GM19043 (cell line): ENCODE measurements around the gene ZNF564.
A peak's percentile ranks its signal among the peaks of the same experiment; 100 is the strongest.
"Not testable (repeated sequence)": the region's sequence is repeated elsewhere in the genome, so short reads cannot be mapped to it uniquely, and the experiment has no call there.

ENCODE experiments used
- ATAC-seq: cut with Tn5 transposase; IDR thresholded peaks from one replicate; pipeline ENCODE4 v1.9.1; 2021; ENCODE audit warnings: low read depth; ENCODE audit not compliant: unreplicated experiment

ZNF564 gene

DNA sequence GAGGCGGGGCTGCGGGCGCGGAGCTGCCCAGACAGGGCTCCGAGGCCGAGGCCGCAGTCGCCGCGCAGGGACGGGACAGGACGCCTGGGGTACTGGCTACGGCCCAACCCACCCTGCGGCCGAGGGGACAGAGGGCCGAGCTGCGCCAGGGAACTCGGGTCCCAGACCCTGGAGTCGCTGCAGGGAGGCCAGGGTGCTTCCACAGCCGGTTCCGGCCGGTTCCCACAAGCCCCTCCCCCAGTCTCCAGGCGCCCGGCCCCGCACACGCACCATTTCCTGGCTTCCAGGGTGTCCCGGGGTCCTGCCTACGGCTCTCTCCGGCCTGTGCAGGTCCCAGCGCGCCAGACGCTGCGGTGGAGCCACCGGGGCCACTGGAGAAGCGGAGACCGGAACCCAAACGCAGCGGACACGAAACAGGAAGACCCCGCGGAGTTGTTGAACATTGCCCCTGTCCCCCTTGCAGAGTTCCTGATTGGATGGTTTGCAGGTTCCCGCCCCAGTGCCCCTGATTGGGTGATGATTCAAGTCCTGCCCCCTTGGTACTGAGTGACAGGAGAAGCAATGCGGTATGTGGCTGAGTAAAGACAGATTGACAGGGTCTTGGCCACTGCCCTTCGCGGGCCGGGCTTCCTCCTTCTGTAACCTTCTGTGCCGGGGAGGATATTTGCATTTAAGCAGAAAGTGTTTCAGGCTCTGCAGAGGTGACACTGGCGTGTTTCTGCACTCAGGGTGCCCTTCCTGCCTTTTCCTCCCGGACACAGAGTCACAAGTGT lies at the start of gene ZNF564:
TSS of gene ZNF564 (minus strand) at position 423 of the 773 bp plus-strand sequence. CDS start at position 273, 150 bp downstream.
- peak; percentile 90 for ATAC-seq

DNA sequence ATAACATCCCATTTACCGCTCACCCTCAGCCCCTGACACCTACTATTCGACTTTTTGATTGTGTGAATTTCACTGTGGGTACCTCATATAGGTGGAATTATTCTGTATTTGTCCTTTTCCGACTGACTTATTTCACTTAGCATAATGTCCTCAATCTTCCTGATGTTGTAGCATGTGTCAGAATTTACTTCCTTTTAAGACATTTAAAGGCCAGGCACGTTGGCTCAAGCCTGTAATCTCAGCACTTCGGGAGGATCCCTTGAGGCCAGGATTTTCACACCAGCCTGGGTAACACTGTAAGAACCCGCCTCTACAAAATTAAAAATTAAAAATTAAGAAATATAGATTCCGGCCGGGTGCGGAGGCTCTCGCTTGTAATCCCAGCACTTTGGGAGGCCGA lies 46.3 kb upstream of the ZNF564 start:
- ATAC-seq, result no peak

DNA sequence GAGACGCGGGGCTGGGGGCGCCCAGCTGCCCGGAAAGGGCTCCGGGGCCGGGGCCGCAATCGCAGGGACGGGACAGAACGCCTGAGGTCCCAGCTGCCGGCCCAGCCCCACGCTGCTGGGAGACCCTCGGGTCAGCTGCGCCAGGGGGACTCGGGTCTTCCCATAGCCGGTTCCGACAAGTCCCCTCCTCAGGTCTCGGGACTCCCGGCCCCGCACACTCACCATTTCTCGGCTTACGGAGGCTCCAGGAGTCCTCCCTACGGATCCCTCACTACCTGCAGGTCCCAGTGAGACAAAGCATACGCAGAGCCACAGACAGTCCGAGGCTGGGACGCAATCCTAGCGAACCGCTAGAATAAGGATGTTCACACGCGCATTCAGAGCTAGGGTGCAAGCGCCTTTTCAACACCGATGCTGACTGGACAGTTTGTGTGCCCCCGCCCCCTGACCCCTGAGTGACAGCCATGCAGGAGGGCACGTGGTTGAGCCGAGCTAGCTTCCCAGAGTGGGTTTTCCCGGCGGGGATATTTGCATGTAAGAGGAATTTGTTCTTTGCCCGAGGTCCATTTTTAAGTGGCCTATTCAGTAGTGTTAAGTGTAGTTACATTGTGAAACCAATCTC lies 45.8 kb upstream of the ZNF564 start:
- no peak for ATAC-seq

DNA sequence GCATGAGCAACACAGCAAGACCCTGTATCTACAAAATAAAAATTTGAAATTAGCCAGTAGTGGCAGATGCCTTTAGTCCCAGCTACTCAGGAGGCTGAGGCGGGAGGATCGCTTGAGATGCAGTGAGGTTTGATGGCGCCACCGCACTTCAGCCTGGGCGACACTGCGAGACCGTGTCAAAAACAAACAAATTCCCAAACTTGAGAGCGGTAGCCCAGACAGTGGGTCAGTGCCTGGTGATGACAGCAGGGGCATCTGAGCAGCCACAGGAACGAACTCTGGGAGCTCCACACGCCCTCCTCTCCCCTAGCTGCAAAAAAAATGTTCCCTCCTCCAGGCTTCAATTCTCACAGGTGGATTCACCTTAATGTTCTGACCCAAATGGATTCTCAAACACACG lies 45.2 kb upstream of the ZNF564 start:
- no peak for ATAC-seq

DNA sequence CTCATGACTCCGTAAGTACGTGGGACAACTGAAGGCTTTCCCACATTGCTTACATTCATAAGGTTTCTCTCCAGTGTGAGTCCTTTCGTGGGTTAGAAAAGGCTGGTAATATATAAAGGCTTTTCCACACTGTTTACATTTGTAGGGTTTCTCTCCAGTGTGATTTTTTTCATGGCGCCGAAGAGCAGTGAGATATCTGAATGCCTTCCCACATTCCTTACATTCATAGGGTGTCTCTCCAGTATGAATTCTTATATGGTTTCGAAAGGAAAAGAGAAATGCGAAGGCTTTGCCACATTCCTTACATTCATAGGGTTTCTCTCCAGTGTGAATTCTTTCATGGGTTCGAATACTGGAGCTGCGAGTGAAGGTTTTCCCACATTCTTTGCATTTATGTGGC lies 29.8 kb upstream of the ZNF564 start:
- ATAC-seq, result no peak

DNA sequence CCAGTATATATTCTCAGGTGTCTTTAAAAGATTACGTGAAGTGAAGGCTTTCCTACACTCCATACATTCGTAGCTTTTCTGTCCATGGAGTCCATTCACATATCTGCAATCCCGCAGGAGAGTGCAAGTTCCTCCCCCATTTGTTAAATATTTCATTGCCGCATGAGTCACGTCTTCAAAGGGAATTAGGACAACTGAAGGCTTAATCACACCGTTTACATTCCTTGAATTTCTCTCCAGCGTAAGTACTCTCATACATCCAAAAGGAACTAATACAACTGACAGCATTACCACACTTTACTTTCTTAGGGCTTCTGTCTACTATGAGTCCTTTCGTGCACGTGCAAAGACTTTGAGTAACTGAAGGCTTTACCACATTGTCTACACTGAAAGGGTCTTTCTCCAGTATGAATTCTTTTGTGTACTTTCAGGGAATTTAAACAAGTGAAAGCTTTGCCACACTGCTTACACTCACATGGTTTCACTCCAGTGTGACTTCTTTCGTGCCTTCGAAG lies 29.0 kb upstream of the ZNF564 start:
- ATAC-seq, result no peak

DNA sequence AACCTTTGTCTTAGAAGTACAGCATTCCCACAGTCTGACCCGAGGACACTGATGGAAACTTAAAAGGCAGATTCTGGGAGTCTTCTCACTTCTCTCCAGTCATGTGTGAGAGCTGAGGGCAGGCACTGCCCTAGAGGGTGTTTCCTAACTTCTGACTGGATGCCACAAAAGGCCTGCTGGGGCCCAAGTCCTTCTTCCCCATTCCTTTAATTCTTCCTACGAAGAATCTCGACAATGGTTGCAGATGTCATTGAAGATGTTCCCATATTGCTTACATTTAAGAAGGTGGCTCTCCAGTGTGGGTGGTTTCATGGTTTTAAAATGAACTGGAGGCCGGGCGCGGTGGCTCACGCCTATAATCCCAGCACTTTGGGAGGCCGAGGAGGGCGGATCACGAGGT lies 27.4 kb upstream of the ZNF564 start:
- no peak for ATAC-seq

DNA sequence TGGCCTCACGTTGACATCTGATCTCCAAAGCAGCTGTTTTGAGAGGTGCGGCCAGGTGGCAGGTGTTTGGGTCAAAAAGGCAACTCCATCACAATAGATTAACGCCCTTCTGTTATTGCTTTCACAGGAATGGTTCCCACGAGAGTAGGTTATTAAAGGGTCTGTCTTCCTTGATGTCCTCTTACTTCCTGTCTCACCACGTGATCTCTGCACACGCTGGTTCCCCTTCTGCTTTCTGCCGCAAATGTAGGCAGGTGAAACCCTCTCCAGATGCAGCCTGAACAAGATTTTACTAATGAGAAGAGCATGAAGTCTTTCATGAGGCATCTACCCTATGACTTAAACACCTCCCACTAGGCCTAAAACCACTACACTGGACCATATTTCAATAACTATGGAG lies 22.8 kb upstream of the ZNF564 start:
- no peak for ATAC-seq

DNA sequence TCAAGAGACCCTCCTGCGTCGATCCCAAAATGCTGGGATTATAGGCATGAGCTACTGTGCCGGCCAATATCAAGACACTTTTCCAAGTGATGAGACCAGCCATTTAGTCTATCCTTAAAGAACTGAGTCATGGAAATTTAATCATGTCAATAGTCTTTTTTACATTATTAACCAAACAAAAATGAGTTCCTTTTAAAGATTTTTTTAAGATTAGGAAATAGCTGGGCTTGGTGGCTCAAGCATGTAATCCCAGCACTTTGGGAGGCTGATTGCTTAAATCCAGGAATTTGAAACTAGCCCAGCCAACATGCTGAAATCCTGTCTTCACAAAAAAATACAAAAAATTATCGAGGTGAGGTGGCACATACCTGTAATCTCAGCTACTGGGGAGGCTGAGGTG lies 16.7 kb upstream of the ZNF564 start:
- no peak for ATAC-seq

DNA sequence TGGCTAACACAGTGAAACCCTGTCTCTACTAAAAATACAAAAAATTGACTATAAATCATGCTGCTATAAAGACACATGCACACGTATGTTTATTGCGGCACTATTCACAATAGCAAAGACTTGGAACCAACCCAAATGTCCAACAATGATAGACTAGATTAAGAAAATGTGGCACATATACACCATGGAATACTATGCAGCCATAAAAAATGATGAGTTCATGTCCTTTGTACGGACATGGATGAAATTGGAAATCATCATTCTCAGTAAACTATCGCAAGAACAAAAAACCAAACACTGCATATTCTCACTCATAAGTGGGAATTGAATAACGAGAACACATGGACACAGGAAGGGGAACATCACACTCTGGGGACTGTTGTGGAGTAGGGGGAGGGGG lies 15.1 kb upstream of the ZNF564 start:
- not testable (repeated sequence) for ATAC-seq

DNA sequence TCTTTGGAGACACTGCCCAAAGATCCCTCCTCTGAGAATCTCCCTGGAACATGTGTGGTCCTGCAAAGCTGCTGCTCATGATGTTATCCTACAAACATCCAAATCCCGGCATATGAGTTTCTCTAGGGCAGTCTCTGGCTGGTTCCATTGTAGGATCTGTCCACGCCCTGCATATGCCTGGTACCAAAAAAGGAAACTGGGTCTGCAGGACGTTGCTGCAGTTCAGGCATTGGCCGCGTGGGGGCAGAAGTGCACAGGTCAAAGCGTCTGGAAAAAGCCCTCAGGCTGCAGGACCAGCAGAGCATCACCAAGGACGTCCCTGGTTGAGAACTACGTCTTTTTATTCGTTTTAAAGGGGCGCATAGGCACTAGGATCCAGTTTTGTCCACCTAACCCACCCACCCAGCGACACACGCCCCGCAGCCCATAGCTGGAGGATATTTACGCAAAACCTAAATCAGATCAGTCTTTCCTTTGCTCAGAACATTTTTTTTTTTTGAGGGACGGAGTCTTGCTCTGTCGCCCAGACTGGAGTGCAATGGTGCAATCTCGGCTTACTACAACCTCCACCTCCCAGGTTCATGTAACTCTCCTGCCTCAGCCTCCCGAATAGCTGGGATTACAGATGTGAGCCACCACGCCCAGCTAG lies 12.9 kb upstream of the ZNF564 start:
- no peak for ATAC-seq

DNA sequence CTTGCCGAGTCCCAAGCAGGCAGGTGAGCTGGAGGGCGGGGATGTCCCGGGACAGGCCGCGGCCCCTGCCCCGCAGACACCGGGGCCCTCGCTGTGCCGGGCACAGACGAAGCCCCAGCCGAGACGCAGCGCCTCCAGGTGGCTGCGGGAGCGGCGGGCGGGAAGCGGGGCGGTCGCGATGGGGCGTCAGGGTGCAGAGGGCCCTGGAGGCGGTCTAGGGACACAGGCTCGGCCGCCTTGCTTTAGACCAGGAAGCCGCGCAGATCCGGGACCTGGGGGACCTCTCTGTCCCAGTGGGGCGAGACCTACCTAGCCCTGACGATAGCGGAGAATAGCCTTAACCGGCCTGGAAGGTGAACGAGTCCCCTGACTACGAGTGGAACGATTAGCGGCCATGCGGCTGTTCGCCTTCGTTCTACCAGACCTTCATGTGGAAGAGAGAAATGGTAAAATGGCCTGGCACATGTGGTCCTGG lies 4.2 kb upstream of the ZNF564 start:
- no peak for ATAC-seq

DNA sequence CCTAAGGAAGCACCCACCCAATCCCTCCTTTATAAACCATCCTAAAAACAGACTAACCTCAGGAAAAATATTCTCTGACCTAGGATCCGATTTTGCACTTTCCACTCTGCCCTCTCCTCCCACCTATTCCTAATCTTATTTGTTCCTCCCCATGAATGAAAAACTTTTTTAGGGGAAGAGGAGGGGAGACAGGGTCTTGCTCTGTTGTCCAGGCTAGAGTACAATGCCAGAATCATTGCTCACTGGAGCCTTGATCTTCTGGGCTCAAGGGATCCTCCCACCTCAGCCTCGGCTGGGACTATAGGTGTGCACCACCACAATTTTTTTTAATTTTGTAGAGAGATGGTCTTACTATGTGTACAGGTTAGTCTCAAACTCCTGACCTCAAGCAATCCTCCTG lies 4.4 kb downstream of the ZNF564 start:
- ATAC-seq, result no peak

DNA sequence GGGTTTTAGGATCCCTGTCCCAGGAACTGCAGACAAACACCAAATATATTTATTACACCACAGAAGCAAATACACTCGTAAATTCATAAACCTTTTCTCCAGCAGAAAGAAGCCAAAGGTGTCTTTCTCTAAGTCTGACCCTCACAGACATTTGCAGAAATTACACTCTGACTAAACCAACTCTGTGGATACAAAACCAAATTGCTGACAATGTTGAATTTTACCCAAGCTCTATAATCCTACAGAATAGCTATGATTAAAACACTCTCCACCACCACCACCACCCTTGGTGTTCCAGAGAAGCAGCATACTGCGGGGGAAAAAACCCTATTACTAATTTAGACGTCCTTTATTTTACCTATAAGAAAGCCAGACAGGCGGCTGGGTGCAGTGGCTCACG lies 5.2 kb downstream of the ZNF564 start:
- ATAC-seq, result no peak

DNA sequence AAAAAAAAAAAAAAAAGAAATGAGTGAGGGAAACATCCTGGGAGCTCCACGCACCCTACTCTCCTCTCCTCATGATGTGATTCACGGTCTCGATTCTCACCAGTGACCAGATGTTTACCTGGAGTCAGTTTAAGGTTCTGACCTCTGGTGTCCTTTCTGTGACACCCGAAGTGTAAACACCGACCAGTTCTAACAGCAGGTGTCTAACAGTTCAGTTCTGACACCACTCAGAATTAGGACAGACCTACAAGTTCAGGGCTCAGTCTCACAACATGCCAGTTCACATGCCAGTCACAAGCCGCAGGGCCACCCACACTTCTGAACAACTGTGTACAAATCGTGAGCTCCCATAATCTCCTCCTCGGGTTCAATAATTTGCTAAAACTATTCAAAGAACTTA lies 6.0 kb downstream of the ZNF564 start:
- no peak for ATAC-seq

DNA sequence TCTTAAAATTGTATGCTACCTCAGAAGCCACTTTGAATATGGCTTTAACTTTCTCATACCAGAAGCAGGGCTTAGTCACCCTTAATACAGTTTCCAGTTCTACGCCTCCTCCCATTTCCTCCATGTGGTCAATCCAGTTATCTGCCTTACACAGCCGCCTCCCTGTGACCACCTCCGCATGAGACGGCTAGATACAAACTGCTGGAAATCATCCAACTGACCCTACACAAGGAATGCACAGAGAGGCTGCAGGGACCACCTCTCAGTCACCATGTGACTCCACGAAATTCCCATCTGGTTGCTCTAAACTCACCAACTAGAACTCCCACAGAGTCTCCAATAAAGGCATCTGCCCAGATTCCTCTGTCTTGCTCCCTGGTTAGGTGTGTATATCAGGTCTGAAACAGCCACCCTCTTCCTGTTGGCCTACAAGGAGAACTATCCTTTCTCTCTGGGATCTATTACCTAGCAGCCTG lies 6.8 kb downstream of the ZNF564 start:
- ATAC-seq, result no peak

DNA sequence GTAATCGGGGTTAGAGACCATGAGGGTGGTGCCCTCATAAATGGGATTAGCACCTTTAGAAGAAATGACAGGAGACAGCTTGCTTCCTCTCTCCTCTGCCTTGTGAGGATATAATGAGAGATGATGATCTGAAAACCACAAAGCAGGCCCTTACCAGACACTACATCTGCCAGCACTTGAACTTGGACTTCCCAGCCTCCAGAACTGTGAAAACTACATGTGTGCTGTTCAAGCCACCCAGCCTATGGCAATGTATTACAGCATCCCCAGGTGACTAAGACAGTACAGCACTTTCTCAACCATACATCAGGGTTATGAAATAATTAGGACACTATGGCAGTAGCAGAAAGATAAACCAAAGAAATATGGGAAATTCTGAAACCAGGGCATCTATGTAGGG lies 7.4 kb downstream of the ZNF564 start:
- ATAC-seq, result no peak

DNA sequence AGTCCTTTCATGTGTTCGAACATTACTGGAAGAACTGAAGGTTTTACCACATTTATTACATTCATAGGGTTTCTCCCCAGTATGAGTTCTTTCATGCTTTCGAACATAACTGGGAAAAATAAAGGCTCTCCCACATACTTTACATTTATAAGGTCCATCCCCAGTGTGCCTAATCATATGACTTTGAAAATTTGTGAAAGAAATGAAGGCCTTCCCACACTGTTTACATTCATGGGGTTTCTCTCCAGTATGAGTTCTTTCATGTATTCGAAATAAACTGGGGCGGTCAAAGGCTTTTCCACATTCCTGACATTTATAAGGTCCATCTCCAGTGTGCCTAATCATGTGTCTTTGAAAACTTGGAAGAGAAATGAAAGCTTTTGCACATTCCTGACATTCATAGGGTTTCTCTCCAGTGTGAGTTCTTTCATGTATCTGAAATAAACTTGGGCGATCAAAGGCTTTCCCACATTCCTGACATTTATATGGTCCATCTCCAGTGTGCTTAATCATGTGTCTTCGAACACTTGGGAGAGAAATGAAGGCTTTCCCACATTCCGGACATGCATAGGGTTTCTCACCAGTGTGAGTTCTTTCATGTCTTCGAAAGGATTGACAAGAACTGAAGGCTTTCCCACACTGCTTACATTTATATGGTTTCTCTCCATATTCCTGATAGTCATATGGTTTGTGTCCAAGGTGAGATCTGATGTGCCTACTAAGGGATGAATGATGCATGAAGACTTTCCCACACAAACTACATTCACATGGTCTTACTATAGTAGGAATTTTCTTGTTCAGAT lies 24.0 kb downstream of the ZNF564 start:
- ATAC-seq, result no peak

DNA sequence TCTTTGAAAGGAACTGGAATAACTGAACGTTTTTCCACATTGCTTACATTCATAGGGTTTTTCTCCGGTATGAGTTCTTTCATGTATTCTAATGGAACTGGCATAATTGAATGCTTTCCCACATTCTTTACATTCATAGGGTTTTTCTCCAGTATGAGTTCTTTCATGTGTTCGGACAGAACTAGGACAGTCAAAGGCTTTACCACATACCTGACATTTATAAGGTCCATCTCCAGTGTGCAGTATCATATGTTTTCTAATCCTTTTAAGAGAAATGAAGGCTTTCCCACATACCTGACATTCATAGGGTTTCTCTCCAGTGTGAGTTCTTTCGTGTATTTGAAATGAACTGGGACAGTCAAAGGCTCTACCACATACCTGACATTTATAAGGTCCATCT lies 24.7 kb downstream of the ZNF564 start:
- ATAC-seq, result no peak

DNA sequence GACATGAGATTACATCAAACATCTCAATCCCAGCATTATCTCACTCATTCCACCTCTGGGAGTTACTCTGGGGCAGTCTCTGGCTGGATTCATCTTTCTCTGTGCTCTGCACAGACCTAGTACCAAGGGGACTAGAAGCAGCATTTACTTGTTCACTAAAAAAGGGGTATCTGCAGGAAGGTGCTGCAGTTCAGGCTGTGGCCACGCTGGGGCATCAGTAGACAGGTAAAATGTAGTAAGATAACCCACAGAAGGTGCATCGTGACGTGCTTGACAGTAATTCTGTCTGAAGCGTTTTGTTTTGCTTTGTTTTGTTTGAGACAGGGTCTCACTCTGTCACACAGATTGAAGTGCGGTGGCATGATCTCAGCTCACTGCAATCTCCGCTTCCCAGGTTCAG lies 29.3 kb downstream of the ZNF564 start:
- no peak for ATAC-seq
